ENCODE data around the gene VEPH1.

DNA sequence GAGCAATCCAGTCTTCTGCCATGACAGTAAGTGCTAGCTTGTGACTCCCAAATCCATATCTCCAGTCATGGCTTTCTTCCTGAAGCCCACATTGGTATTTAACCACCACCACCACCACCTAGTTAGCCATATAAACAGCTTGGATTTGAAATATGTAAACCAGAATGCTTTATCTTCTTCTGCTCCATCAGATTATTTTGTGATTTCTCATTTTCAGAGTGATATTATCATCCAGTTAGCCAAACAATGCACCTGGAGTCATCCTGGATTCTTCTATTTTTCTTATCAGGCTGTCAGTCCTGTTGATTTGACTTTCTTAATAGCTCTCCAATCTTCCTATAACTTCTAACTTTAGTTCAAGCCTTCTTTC lies 190.9 kb downstream of the VEPH1 start:
- TF ChIP-seq, protein P1, sequence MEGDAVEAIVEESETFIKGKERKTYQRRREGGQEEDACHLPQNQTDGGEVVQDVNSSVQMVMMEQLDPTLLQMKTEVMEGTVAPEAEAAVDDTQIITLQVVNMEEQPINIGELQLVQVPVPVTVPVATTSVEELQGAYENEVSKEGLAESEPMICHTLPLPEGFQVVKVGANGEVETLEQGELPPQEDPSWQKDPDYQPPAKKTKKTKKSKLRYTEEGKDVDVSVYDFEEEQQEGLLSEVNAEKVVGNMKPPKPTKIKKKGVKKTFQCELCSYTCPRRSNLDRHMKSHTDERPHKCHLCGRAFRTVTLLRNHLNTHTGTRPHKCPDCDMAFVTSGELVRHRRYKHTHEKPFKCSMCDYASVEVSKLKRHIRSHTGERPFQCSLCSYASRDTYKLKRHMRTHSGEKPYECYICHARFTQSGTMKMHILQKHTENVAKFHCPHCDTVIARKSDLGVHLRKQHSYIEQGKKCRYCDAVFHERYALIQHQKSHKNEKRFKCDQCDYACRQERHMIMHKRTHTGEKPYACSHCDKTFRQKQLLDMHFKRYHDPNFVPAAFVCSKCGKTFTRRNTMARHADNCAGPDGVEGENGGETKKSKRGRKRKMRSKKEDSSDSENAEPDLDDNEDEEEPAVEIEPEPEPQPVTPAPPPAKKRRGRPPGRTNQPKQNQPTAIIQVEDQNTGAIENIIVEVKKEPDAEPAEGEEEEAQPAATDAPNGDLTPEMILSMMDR (conservative IDR thresholded peaks at IDR 0.05; ENCODE audit: low read depth, low read length): no peak
- TF ChIP-seq EZH2 (IDR thresholded peaks at IDR 0.05; ENCODE audit: low read length, unreplicated experiment): no peak

Measured in PC-3 (cell line).